HG03571 (cell line): Measurements from ENCODE around the gene OR10H1.
"Not testable (repeated sequence)": the region's sequence is repeated elsewhere in the genome, so short reads cannot be mapped to it uniquely, and the experiment has no call there.

Experiments
- ATAC-seq: cut with Tn5 transposase; IDR thresholded peaks from one replicate; pipeline ENCODE4 v1.9.1; 2021; ENCODE audit not compliant: unreplicated experiment

The OR10H1 gene

GRCh38 chr19:15776264-15776663 is 39.2 kb downstream of the OR10H1 start:
- ATAC-seq, result no peak

GRCh38 chr19:15775249-15775648 is 40.2 kb downstream of the OR10H1 start:
- ATAC-seq, result no peak

GRCh38 chr19:15774159-15774558 is 41.3 kb downstream of the OR10H1 start:
- not testable (repeated sequence) for ATAC-seq

- ATAC-seq, result no peak
Observed at GRCh38 chr19:15769586-15769985, 45.9 kb downstream of the OR10H1 start.

- no peak for ATAC-seq
Observed at GRCh38 chr19:15759962-15760565, 55.4 kb downstream of the OR10H1 start.

GRCh38 chr19:15758379-15758778 is 57.1 kb downstream of the OR10H1 start:
- ATAC-seq, result no peak
